Fibroblast of the aortic adventitia (primary cell): Measurements from ENCODE around the gene GJC2. TPM values are rescaled to one million over a fixed set of nuclear protein-coding genes. Genes with fewer than 3 reads are reported as not detected.

Experiments
- DNase-seq: peaks from one replicate; pipeline ENCODE4 v3.0.0-alpha.2; 2010; ENCODE audit warnings: low read depth
- H3K4me3 ChIP-seq: 2 replicates; pipeline ENCODE4 v1.5.1; 2011; ENCODE audit warnings: low read depth, mild to moderate bottlenecking, control low read depth, low read length, moderate library complexity
- small RNA-seq: library from RNA; depleted of rRNA; stranded (forward); fragments of <200 nt; gene quantifications from one replicate; pipeline ENCODE3, GENCODE V24; 2012
- total RNA-seq: library from RNA; depleted of rRNA; stranded (reverse); fragments of >200 nt; gene quantifications from 2 replicates; pipeline ENCODE4 v1.2.3, GENCODE V29; 2012; ENCODE audit warnings: low replicate concordance
- TF ChIP-seq, protein P1 (sequence below): IDR thresholded peaks from 2 replicates; pipeline ENCODE4 v1.5.1; 2011; ENCODE audit warnings: mild to moderate bottlenecking, low read length, control low read depth, inconsistent platforms; ENCODE audit not compliant: insufficient read depth

GJC2 gene
- total RNA-seq, 1 donor: 2.0 TPM

DNA sequence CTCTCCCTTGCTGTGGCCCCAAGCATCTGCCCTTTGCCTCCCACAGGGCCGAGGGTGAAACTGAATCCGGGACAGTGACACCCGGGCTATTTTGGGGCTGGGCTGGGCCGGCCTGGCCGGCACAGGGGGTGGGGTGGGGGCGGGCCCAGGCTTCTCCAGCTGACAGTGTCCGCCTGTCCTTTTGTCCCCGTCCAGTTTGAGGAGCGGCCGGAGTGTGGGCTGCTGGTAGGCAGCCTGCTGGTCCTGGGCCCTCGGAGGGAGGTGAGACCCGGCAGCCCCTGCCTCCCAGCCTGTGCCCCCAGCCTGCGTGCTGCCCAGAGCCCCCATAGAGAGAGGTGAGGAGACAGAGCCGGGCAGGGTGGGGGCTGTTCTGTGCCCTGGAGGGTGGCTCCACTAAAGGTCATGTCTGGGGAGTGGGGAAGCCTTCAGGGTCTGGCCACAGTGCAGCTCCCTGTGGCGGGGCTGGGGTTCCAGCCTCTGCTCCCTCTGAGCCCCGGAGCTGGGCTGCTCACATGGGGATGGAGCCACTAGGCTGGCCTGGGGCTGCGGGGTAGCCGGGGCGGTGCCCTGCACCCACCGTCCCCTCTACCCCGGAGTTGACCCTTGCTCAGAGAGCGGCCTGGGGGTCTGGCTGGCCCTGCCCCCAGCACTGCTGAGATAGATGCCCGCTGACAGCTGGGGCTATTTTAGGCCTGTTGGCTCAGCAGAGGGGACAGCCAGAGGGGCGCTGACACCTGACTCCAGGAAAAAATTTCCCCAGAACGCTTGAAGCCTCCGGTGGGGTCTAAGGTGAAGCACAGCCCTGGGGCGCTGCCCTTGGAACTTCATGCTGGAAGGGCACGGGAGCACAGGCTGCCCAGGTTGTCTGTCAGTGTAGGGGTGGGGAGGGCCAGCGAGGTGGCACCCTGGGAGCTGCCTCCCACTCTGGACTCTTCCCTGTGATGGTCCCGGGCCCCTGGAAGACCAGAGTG, 58.4 kb downstream of the GJC2 start, which contains the start of gene OBSCN:
Gene OBSCN (plus strand): TSS at position 194 of the 971 bp plus-strand sequence. CDS start 3,740 bp downstream, outside the sequence.
- TF ChIP-seq, protein P1, sequence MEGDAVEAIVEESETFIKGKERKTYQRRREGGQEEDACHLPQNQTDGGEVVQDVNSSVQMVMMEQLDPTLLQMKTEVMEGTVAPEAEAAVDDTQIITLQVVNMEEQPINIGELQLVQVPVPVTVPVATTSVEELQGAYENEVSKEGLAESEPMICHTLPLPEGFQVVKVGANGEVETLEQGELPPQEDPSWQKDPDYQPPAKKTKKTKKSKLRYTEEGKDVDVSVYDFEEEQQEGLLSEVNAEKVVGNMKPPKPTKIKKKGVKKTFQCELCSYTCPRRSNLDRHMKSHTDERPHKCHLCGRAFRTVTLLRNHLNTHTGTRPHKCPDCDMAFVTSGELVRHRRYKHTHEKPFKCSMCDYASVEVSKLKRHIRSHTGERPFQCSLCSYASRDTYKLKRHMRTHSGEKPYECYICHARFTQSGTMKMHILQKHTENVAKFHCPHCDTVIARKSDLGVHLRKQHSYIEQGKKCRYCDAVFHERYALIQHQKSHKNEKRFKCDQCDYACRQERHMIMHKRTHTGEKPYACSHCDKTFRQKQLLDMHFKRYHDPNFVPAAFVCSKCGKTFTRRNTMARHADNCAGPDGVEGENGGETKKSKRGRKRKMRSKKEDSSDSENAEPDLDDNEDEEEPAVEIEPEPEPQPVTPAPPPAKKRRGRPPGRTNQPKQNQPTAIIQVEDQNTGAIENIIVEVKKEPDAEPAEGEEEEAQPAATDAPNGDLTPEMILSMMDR: no peak
- H3K4me3 ChIP-seq: no peak within 1 kb of the TSS
- DNase-seq: no peak

DNA sequence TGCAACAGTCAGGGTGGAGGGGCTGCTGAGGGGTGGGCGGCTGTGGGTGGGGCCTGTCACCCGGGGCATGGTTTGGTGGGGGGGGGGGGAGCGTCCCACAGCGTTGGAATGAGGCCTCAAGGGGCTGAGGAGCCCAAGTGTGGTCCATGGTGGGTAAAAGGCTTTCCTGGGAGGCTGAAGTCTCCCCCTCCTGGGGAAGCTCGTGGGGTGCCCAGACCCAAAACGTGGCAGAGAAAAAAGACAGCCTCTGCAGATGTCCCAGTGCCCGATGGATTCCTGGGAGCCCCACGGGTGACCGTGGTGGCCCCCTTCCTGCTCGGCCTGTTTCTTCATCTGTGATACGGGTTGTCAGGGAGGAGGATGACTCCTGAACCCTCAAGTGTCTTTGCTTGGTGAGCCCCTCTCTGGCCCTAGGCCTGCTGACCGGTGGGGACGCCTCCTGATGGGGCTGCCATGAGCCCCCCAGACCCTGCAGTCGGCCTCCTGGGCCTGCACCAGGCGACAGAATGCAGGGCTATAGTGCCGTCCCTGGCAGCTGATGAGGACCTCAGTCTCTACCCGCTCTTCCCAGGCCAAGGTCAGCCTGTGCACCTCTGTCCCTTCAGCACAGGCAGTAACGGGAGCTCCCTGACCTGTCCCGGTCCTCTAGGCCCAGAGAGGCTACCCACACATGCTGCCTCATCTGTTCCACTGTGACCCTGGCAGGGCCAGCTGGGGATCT, 59.3 kb downstream of the GJC2 start:
- TF ChIP-seq, protein P1: no peak
- no peak overlapping the region for H3K4me3 ChIP-seq
- DNase-seq: no peak

Small RNA genes within 50 kb of the gene (small RNA-seq; reads per million reads assigned to genes)
- gene AL359510.1: not detected

Other genes with a start within 250 kb of the GJC2 start
- gene WNT9A, start 202.0 kb upstream of the GJC2 start, total RNA-seq: 0.41 and 0.99 TPM in 2 replicates
- gene WNT3A, start 142.9 kb upstream of the GJC2 start, total RNA-seq: not detected in 2 replicates
- gene ARF1, start 67.2 kb upstream of the GJC2 start, total RNA-seq: 58.0 and 246 TPM in 2 replicates
- gene C1orf35, start 46.6 kb upstream of the GJC2 start, total RNA-seq: 5.9 and 21.8 TPM in 2 replicates
- gene MRPL55, start 40.6 kb upstream of the GJC2 start, total RNA-seq: 32.5 and 74.1 TPM in 2 replicates
- gene GUK1, start 9.7 kb upstream of the GJC2 start, total RNA-seq: 171 and 217 TPM in 2 replicates
- gene IBA57, start 15.9 kb downstream of the GJC2 start, total RNA-seq: 6.1 and 16.9 TPM in 2 replicates
- 0.99 and 3.1 TPM in 2 replicates for gene OBSCN, start 58.1 kb downstream of the GJC2 start, total RNA-seq